Body of pancreas (tissue), 4 donors: ENCODE data around the gene EBF4. TPM values are rescaled to one million over a fixed set of nuclear protein-coding genes. Genes with fewer than 3 reads are reported as not detected.

Experiments used
- ATAC-seq: fragments of 150-250 bp; one replicate; pipeline ENCODE4 v1.9.1; 2016
- DNase-seq, 4 donors: peaks; one replicate each; pipeline ENCODE4 v3.0.0-alpha.2; 2019
- H3K27ac ChIP-seq, 4 donors: fragments of 200-600 bp; sonication (generic); 1 replicate in 3 of 4; 2 replicates in 1 of 4; pipeline versions ENCODE4 v1.5.1 to v1.6.1; 2016 to 2019; ENCODE audit warnings: mild to moderate bottlenecking in 1 of 4, mixed read lengths in 1 of 4, moderate library complexity in 1 of 4
- H3K27me3 ChIP-seq, 2 donors: fragments of 200-600 bp; sonication (generic); one replicate each; pipeline ENCODE4 v1.6.0; 2016; ENCODE audit warnings: mild to moderate bottlenecking in 1 of 2
- H3K36me3 ChIP-seq, 2 donors: fragments of 200-600 bp; sonication (generic); replicated peaks in 1 of 2; 2 replicates each; pipeline ENCODE4 v1.5.1; 2016; ENCODE audit warnings: low read depth in 2 of 2; ENCODE audit not compliant: insufficient read depth in 1 of 2
- H3K4me1 ChIP-seq: fragments of 200-600 bp; sonication (generic); one replicate; pipeline ENCODE4 v1.6.0; 2016
- H3K4me3 ChIP-seq, 2 donors: fragments of 200-600 bp; sonication (generic); 1 replicate in 1 of 2; 2 replicates in 1 of 2; pipeline ENCODE4 v1.5.1; 2016 to 2019
- H3K9me3 ChIP-seq, 3 donors: fragments of 200-600 bp; sonication (generic); 1 replicate in 2 of 3; 2 replicates in 1 of 3; pipeline ENCODE4 v1.5.1; 2016
- POLR2A ChIP-seq, 3 donors: fragments of 450-650 bp; IDR thresholded peaks; one replicate each; pipeline ENCODE4 v1.6.1; 2016; ENCODE audit warnings: antibody characterized with exemption in 3 of 3, mild to moderate bottlenecking in 2 of 3
- WGBS, 2 donors: methylation state at CpG; one replicate each; pipeline ENCODE4 v1.1.5; 2017; 5-methylcytosine and 5-hydroxymethylcytosine counted together
- intact Hi-C: fragments of 100-400 bp; cut with DNase I; formaldehyde crosslinking; loops from one replicate; pipeline ENCODE4 v1.15.1; 2023
- total RNA-seq, 2 donors: library from RNA; depleted of rRNA; stranded (reverse); fragments of >200 nt; gene quantifications; one replicate each; pipeline ENCODE4 v1.1.0, GENCODE V29; 2016
- TF ChIP-seq, protein P1 (sequence below), 7 experiments: fragments of 450-650 bp in 4 of 7; fragments of 200-600 bp in 3 of 7; sonication (generic) in 3 of 7; IDR thresholded peaks; one replicate each; pipeline ENCODE4 v1.5.1; 2016 to 2019; ENCODE audit warnings: antibody characterized with exemption in 7 of 7

EBF4 gene
- total RNA-seq, 2 donors from 2014 or later = 9.6 to 13.0 TPM

DNA sequence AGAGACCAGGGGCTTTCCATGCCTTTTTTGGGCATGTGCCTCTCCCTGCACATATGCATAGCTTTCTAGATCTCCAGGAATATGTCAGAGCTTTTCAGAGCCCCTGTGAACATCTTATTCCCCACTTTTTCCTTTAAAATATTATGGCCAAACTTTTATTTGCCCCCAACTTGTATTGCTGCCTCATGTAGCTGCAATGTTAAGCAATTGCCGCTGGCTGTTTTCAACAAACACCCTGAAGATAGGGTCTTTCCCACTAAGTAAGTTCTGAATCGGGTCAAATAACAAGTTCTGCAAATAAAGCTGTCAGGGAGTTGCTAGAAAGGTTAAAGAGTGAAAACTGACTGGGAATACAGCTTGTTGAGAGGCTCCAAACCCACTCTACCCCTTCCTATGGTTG lies 42.3 kb downstream of the EBF4 start:
- Histone ChIP-seq H3K4me3 (no peak overlapping the region), H3K27me3 (no peaks in the 10 kb centered on the region), H3K36me3 (no peaks in the 10 kb centered on the region), H3K27ac (no peak overlapping the region), H3K9me3 (no peaks in the 10 kb centered on the region), H3K4me1 (no peaks in the 10 kb centered on the region)
- intact Hi-C loops = no loop called here
- DNase-seq = no peak
- WGBS, 2 donors = 64 to 82% methylated on average over 2 of the region's 2 CpGs
- no peak for ATAC-seq
- TF ChIP-seq, protein P1, sequence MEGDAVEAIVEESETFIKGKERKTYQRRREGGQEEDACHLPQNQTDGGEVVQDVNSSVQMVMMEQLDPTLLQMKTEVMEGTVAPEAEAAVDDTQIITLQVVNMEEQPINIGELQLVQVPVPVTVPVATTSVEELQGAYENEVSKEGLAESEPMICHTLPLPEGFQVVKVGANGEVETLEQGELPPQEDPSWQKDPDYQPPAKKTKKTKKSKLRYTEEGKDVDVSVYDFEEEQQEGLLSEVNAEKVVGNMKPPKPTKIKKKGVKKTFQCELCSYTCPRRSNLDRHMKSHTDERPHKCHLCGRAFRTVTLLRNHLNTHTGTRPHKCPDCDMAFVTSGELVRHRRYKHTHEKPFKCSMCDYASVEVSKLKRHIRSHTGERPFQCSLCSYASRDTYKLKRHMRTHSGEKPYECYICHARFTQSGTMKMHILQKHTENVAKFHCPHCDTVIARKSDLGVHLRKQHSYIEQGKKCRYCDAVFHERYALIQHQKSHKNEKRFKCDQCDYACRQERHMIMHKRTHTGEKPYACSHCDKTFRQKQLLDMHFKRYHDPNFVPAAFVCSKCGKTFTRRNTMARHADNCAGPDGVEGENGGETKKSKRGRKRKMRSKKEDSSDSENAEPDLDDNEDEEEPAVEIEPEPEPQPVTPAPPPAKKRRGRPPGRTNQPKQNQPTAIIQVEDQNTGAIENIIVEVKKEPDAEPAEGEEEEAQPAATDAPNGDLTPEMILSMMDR (IDR thresholded peaks at IDR 0.05) = no peak
- TF ChIP-seq POLR2A (IDR thresholded peaks at IDR 0.05) = no peak

DNA sequence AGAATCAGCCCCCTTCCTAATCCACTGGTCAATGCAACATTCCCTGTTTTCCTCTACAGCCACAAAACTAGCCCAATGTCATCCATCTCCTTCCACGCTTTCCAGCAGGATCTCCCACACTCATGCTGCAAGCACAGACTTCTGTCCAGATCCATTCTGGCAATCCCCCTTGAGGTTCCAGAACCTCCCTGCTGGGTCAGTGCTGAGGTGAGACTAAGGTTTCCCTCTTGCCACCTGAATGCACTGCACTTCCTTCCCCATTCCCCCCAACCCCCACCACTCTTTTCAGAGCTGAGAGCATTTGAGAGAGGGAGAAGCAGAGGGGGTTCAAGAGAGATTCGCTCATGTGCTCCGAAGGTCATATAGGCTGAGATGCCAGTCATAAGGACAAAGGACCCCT lies 43.9 kb downstream of the EBF4 start:
- TF ChIP-seq, protein P1 (IDR thresholded peaks at IDR 0.05) = no peak
- no peak for TF ChIP-seq POLR2A (IDR thresholded peaks at IDR 0.05)
- Histone ChIP-seq H3K4me3 (no peak overlapping the region), H3K27me3 (no peaks in the 10 kb centered on the region), H3K36me3 (no peaks in the 10 kb centered on the region), H3K4me1 (no peaks in the 10 kb centered on the region), H3K9me3 (no peaks in the 10 kb centered on the region), H3K27ac (no peak overlapping the region)
- 94 to 97% methylated on average over 3 of the region's 3 CpGs for WGBS, 2 donors
- intact Hi-C loops = no loop called here
- DNase-seq (no peak), ATAC-seq (no peak)

DNA sequence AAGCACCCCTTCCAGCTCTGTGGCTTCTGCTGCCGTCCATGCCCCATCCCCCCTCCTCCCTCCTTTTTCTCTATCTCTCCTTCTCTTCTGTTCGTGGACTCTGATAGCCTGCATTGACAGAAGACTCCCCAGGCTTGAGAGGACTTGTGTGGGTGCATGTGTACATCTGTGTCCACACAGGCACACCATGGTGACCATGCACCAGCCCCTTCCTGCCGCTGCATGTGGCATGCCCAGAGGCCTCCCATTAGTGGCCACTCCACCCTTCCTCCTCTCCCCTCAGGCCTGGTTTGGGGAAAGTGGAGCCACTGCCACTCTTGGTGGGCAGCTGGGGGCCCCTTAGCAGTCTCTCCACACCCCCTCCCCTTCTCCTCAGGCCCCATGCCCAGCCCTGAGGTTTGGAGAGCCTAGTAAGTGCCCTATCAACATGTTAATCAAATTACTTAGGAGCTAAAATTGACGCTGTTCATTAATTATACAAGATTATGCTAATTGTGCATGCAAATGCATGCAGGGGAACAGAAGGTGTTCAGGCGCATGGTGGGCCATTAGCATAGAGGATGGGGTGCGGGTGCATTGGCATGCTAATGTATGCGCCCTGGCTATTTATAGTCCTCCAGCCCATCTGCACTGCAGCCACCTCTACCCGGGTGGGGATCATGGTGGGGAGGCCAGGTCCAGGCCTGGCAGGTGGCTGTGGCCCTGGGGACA lies 45.9 kb downstream of the EBF4 start:
- Histone ChIP-seq H3K27me3 (no peaks in the 10 kb centered on the region), H3K36me3 (no peaks in the 10 kb centered on the region), H3K4me1 (no peaks in the 10 kb centered on the region), H3K4me3 (no peak overlapping the region), H3K27ac (no peak overlapping the region), H3K9me3 (no peaks in the 10 kb centered on the region)
- 63 to 66% methylated on average over 8 of the region's 8 CpGs for WGBS, 2 donors
- no peak for ATAC-seq
- DNase-seq = no peak
- intact Hi-C loops = no loop called here
- TF ChIP-seq POLR2A (IDR thresholded peaks at IDR 0.05) = no peak
- TF ChIP-seq, protein P1 (IDR thresholded peaks at IDR 0.05) = no peak

DNA sequence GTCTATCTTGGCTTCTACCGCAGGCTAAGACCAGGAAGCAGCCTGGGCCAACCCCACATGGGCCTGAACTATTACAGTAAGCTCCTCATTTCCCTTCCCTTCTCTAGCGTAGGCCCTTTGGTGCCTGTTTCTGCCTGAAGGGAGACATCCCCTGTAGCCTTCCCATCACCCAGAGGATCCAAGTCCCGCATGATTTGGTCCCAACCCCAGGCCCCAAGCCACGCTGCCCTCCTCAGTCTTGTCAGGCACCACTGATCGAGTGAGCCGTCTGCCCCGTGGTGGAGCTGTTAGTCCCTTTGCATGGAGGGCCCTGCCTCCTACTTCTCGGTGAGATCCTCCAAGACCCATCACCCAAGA lies 46.4 kb downstream of the EBF4 start:
- intact Hi-C loops = no loop called here
- ATAC-seq = no peak

More for the DNA sequence above, 46.4 kb downstream of the EBF4 start:
- DNase-seq = no peak
- H3K4me1 ChIP-seq = no peaks in the 10 kb centered on the region
- H3K27ac ChIP-seq = no peak overlapping the region
- no peak overlapping the region for H3K4me3 ChIP-seq
- H3K36me3 ChIP-seq = no peaks in the 10 kb centered on the region
- WGBS, 2 donors = 78 to 86% methylated on average over 8 of the region's 8 CpGs
- H3K27me3 ChIP-seq = no peaks in the 10 kb centered on the region
- H3K9me3 ChIP-seq = no peaks in the 10 kb centered on the region
- TF ChIP-seq POLR2A (IDR thresholded peaks at IDR 0.05) = no peak
- TF ChIP-seq, protein P1 (IDR thresholded peaks at IDR 0.05) = no peak
